Calu3 (cell line): ENCODE measurements around the gene TRIP11. TPM values are rescaled to one million over a fixed set of nuclear protein-coding genes. Genes with fewer than 3 reads are reported as not detected.

Source experiments
- BruUV-seq: library from RNA; stranded (reverse); fragments of 400-500 nt; replicated peaks from 2 replicates; lab custom pipeline; 2021; lab: Mats Ljungman, UMichigan
- CTCF ChIA-PET: fragments of 300-600 bp; sonication (Branson Sonifier 250); formaldehyde crosslinking; loops from one replicate; lab custom pipeline; 2022; ENCODE audit warnings: antibody characterized with exemption; lab: Charles Lee
- DNase-seq: peaks from one replicate; pipeline ENCODE4 v3.0.0; 2022
- H3K27ac Mint-ChIP-seq: one replicate; pipeline ENCODE4 v1.8.0; 2022; ENCODE audit warnings: mixed read lengths; ENCODE audit not compliant: unreplicated experiment
- H3K27me3 Mint-ChIP-seq: one replicate; pipeline ENCODE4 v1.8.0; 2022; ENCODE audit warnings: mixed read lengths; ENCODE audit not compliant: unreplicated experiment
- H3K36me3 Mint-ChIP-seq: one replicate; pipeline ENCODE4 v1.8.0; 2022; ENCODE audit warnings: mild to moderate bottlenecking, moderate library complexity, mixed read lengths; ENCODE audit not compliant: insufficient read depth, unreplicated experiment
- H3K4me1 Mint-ChIP-seq: one replicate; pipeline ENCODE4 v1.8.0; 2022; ENCODE audit warnings: mild to moderate bottlenecking, low read depth, mixed read lengths; ENCODE audit not compliant: unreplicated experiment
- H3K4me3 Mint-ChIP-seq: one replicate; pipeline ENCODE4 v1.8.0; 2022; ENCODE audit warnings: mild to moderate bottlenecking, low read depth, moderate library complexity, mixed read lengths; ENCODE audit not compliant: unreplicated experiment
- H3K9me3 Mint-ChIP-seq: one replicate; pipeline ENCODE4 v1.8.0; 2022; ENCODE audit warnings: low read depth, mixed read lengths; ENCODE audit not compliant: unreplicated experiment
- CTCF ChIP-seq: fragments of 200-600 bp; IDR thresholded peaks from one replicate; pipeline ENCODE4 v1.8.0; 2022; ENCODE audit warnings: antibody characterized with exemption; ENCODE audit not compliant: unreplicated experiment
- intact Hi-C: fragments of 100-400 bp; cut with micrococcal nuclease; formaldehyde crosslinking; loops from one replicate; pipeline ENCODE4 v1.10.0; 2022; ENCODE audit not compliant: unreplicated experiment
- total RNA-seq: library from RNA; stranded (reverse); gene quantifications from 2 replicates; pipeline ENCODE4 v1.2.3, GENCODE V29; 2022

TRIP11 gene
- total RNA-seq, 1 experiment from 2014 or later = 50.2 TPM

DNA sequence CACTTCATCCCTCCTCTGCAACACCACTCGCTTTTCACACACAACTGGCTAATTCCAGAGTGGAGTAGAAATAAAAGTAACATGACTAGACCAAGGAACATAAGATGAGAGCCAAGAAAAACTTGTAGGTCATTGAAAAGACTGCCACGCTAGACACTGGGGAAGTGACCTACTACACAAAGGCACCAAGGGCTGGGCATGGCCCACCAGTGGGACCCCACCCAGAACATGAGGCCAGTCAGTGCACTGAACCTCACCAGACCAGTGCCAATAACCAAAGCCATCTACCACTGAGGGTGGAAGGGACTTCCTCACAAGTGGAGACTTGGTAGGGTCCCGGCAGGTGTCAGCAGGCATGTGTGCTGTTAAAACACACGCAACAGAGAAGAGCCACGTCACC lies 112.1 kb downstream of the TRIP11 start:
- CTCF ChIA-PET = no interaction called here
- no peak overlapping the region for H3K4me3 Mint-ChIP-seq
- intact Hi-C loops = no loop called here
- no peaks in the 10 kb centered on the region for H3K4me1 Mint-ChIP-seq
- no peak for DNase-seq
- TF ChIP-seq CTCF = no peak
- no peaks in the 10 kb centered on the region for H3K36me3 Mint-ChIP-seq
- no peak overlapping the region for H3K27ac Mint-ChIP-seq
- H3K9me3 Mint-ChIP-seq = no peaks in the 10 kb centered on the region
- no TSS peak for BruUV-seq
- H3K27me3 Mint-ChIP-seq = peaks cover 21% of the 10 kb centered on the region

DNA sequence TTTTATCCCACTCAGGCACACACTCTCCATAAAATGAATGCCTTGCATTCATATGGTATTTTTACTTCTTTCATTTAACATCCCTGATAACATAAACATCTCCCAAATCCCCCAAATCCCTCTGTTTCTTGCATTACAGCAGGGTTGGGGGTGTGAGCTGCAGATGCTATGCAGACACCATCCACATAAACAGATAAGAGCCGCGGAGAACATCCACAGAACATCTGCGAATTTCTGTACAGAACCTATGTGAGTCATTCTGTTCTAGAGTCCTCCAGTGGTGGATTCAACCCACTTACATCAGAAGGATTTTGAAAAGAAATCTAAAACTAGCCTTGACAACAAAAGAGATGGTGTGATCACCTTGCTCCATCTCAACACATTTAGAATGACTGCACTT lies 112.7 kb downstream of the TRIP11 start:
- no peak for TF ChIP-seq CTCF
- H3K4me3 Mint-ChIP-seq = no peak overlapping the region
- H3K4me1 Mint-ChIP-seq = no peaks in the 10 kb centered on the region
- H3K36me3 Mint-ChIP-seq = no peaks in the 10 kb centered on the region
- intact Hi-C loops = no loop called here
- CTCF ChIA-PET = no interaction called here
- no peaks in the 10 kb centered on the region for H3K9me3 Mint-ChIP-seq
- no peak overlapping the region for H3K27ac Mint-ChIP-seq
- H3K27me3 Mint-ChIP-seq = peaks cover 22% of the 10 kb centered on the region
- no peak for DNase-seq
- BruUV-seq = no TSS peak

- Mint-ChIP-seq H3K27me3 (peaks cover 16% of the 10 kb centered on the region), H3K36me3 (no peaks in the 10 kb centered on the region), H3K4me1 (no peaks in the 10 kb centered on the region), H3K9me3 (no peaks in the 10 kb centered on the region), H3K4me3 (no peak overlapping the region), H3K27ac (no peak overlapping the region)
- no peak for TF ChIP-seq CTCF
- CTCF ChIA-PET = no interaction called here
- no peak for DNase-seq
- BruUV-seq = no TSS peak
- intact Hi-C loops = no loop called here
These were observed 113.5 kb downstream of the TRIP11 start for GRCh38 chr14:91926131-91926890.

GRCh38 chr14:91925727-91926121 lies 114.1 kb downstream of the TRIP11 start:
- H3K27me3 Mint-ChIP-seq = peaks cover 13% of the 10 kb centered on the region
- H3K4me3 Mint-ChIP-seq = no peak overlapping the region
- CTCF ChIA-PET = no interaction called here
- no peak for TF ChIP-seq CTCF
- no TSS peak for BruUV-seq
- H3K4me1 Mint-ChIP-seq = no peaks in the 10 kb centered on the region
- intact Hi-C loops = no loop called here
- no peaks in the 10 kb centered on the region for H3K36me3 Mint-ChIP-seq
- no peak overlapping the region for H3K27ac Mint-ChIP-seq
- no peaks in the 10 kb centered on the region for H3K9me3 Mint-ChIP-seq
- DNase-seq = no peak
